Measurements from ENCODE around the gene JPT2. TPM values are rescaled to one million over a fixed set of nuclear protein-coding genes. Genes with fewer than 3 reads are reported as not detected.

JPT2 gene
- polyA plus RNA-seq, 3 donors: 5.4 to 7.5 (median 5.8) TPM

DNA sequence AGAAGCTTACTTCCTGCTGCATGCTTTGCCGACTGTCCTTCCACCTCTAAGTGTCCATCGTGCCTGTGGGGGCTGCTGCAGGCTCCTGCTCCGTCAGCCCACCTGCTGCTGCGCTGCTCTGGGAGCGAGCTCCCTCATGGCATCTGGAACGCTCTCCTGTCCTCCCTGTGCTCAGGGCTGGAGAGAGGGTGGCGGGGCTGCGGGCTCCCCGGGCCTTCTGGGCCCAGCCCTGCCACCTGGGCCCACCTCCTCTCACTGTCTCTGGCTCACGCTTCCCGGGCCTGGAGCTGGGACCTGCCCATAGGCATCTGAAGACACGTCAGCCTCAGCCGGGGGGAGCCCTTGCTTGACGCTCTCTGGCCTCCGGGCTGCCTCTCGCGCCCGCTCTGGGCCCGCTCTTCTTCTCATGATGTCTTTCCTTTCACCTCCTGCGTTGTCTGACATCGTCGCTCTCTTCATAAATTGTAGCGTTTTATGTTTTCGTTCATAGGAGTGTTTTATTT is 66.3 kb downstream of the JPT2 start:
- no peaks in the 10 kb centered on the region for H3K27me3 Mint-ChIP-seq (ENCODE audit: low read depth in 3 of 3)
- intact Hi-C loops (cut with micrococcal nuclease): no loop called here
- H3K4me3 ChIP-seq (replicated peaks in 1 of 3; ENCODE audit: low read depth in 2 of 3, low read length in 3 of 3): no peak overlapping the region
- H3K36me3 Mint-ChIP-seq: peaks cover 47 to 64% of the 10 kb centered on the region in 2 donors
- H3K36me3 ChIP-seq (replicated peaks in 1 of 2; ENCODE audit: control insufficient read depth in 1 of 2, insufficient read depth in 2 of 2, low read length in 2 of 2): peaks cover 79 to 89% of the 10 kb centered on the region in 2 donors
- peak overlapping the region in 1 of 7 donors; percentile 77 for H3K27ac Mint-ChIP-seq
- no peak overlapping the region for H3K4me3 Mint-ChIP-seq
- 96% methylated on average over 17 of the region's 24 CpGs for WGBS (ENCODE audit: insufficient coverage)
- peaks cover 0 to 4% of the 10 kb centered on the region in 2 donors for H3K9me3 ChIP-seq (replicated peaks in 1 of 2; ENCODE audit: control insufficient read depth in 1 of 2, insufficient read depth in 1 of 2, low read length in 2 of 2)
- no peaks in the 10 kb centered on the region for H3K27me3 ChIP-seq (ENCODE audit: control insufficient read depth in 2 of 2, insufficient read depth in 2 of 2, low read length in 2 of 2)
- no peaks in the 10 kb centered on the region for H3K4me1 ChIP-seq (ENCODE audit: control insufficient read depth in 1 of 2, insufficient read depth in 2 of 2, low read length in 2 of 2)
- H4K20me1 ChIP-seq (ENCODE audit: insufficient read depth, low read length): peaks cover 36% of the 10 kb centered on the region
- H3K9ac ChIP-seq (ENCODE audit: insufficient read depth, low read length, poor library complexity, severe bottlenecking): no peak overlapping the region
- H2AFZ ChIP-seq (ENCODE audit: insufficient read depth, low read depth, low read length, poor library complexity, severe bottlenecking): no peak overlapping the region
- no peak for DNase-seq
- no peak overlapping the region for H3K27ac ChIP-seq (ENCODE audit: low read depth in 1 of 2, low read length in 2 of 2)
- no peak overlapping the region for H3K4me2 ChIP-seq (replicated peaks; ENCODE audit: extremely low read depth, low read length, poor library complexity, severe bottlenecking)
- H3K4me1 Mint-ChIP-seq: no peaks in the 10 kb centered on the region
- no peaks in the 10 kb centered on the region for H3K79me2 ChIP-seq (ENCODE audit: insufficient read depth, low read length)
- TF ChIP-seq, protein P1, sequence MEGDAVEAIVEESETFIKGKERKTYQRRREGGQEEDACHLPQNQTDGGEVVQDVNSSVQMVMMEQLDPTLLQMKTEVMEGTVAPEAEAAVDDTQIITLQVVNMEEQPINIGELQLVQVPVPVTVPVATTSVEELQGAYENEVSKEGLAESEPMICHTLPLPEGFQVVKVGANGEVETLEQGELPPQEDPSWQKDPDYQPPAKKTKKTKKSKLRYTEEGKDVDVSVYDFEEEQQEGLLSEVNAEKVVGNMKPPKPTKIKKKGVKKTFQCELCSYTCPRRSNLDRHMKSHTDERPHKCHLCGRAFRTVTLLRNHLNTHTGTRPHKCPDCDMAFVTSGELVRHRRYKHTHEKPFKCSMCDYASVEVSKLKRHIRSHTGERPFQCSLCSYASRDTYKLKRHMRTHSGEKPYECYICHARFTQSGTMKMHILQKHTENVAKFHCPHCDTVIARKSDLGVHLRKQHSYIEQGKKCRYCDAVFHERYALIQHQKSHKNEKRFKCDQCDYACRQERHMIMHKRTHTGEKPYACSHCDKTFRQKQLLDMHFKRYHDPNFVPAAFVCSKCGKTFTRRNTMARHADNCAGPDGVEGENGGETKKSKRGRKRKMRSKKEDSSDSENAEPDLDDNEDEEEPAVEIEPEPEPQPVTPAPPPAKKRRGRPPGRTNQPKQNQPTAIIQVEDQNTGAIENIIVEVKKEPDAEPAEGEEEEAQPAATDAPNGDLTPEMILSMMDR (IDR thresholded peaks at IDR 0.05): no peak
- peaks cover 0 to 2% (median 0%) of the 10 kb centered on the region in 7 donors for H3K9me3 Mint-ChIP-seq

- H3K9me3 ChIP-seq (replicated peaks in 1 of 2; ENCODE audit: control insufficient read depth in 1 of 2, insufficient read depth in 1 of 2, low read length in 2 of 2): no peaks in the 10 kb centered on the region
- no peak overlapping the region for H3K4me3 ChIP-seq (replicated peaks in 1 of 3; ENCODE audit: low read depth in 2 of 3, low read length in 3 of 3)
- intact Hi-C loops (cut with micrococcal nuclease): no loop called here
- no peak overlapping the region for H3K4me3 Mint-ChIP-seq
- no peak overlapping the region for H2AFZ ChIP-seq (ENCODE audit: insufficient read depth, low read depth, low read length, poor library complexity, severe bottlenecking)
- no peaks in the 10 kb centered on the region for H3K79me2 ChIP-seq (ENCODE audit: insufficient read depth, low read length)
- no peaks in the 10 kb centered on the region for H3K27me3 Mint-ChIP-seq (ENCODE audit: low read depth in 3 of 3)
- peaks cover 82 to 91% of the 10 kb centered on the region in 2 donors for H3K36me3 ChIP-seq (replicated peaks in 1 of 2; ENCODE audit: control insufficient read depth in 1 of 2, insufficient read depth in 2 of 2, low read length in 2 of 2)
- no peaks in the 10 kb centered on the region for H3K27me3 ChIP-seq (ENCODE audit: control insufficient read depth in 2 of 2, insufficient read depth in 2 of 2, low read length in 2 of 2)
- no peak overlapping the region for H3K4me2 ChIP-seq (replicated peaks; ENCODE audit: extremely low read depth, low read length, poor library complexity, severe bottlenecking)
- H4K20me1 ChIP-seq (ENCODE audit: insufficient read depth, low read length): peaks cover 39% of the 10 kb centered on the region
- H3K27ac ChIP-seq (ENCODE audit: low read depth in 1 of 2, low read length in 2 of 2): no peak overlapping the region
- no peak overlapping the region for H3K9ac ChIP-seq (ENCODE audit: insufficient read depth, low read length, poor library complexity, severe bottlenecking)
- peaks cover 0 to 2% (median 0%) of the 10 kb centered on the region in 7 donors for H3K9me3 Mint-ChIP-seq
- H3K4me1 ChIP-seq (ENCODE audit: control insufficient read depth in 1 of 2, insufficient read depth in 2 of 2, low read length in 2 of 2): no peaks in the 10 kb centered on the region
- H3K36me3 Mint-ChIP-seq: peaks cover 52 to 74% of the 10 kb centered on the region in 2 donors
- H3K4me1 Mint-ChIP-seq: no peaks in the 10 kb centered on the region
- peak overlapping the region in 2 of 7 donors; percentile 13 to 20 for H3K27ac Mint-ChIP-seq
- 97% methylated on average over 24 of the region's 25 CpGs for WGBS (ENCODE audit: insufficient coverage)
- DNase-seq: no peak
- TF ChIP-seq, protein P1 (IDR thresholded peaks at IDR 0.05): no peak
Observed at GRCh38 chr16:1745181-1745899, 67.3 kb downstream of the JPT2 start.
